ENCODE data around the gene TMEM253. TPM values are rescaled to one million over a fixed set of nuclear protein-coding genes. Genes with fewer than 3 reads are reported as not detected.

TMEM253 gene
- total and polyA plus RNA-seq, 9 of the 15 experiments (the other 6 are each of a cell fraction or from before 2014, with no cell fraction given), result 0.11 to 0.61 (median 0.26) TPM; not detected in 3

- TF ChIP-seq BCLAF1 (IDR thresholded peaks at IDR 0.05; ENCODE audit: borderline replicate concordance in 1 of 2, control insufficient read depth in 1 of 2, low read depth in 2 of 2, low read length in 1 of 2), result peak in 1 of 2 experiments; percentile 97; a peak in 2 of 4 replicates
- TF ChIP-seq GTF2F1 (IDR thresholded peaks at IDR 0.05; ENCODE audit: low read depth, low read length), result no peak
- peak; percentile 99 for TF ChIP-seq TOE1 (IDR thresholded peaks at IDR 0.05; ENCODE audit: borderline replicate concordance)
- no peak for TF ChIP-seq TOE1 (CRISPR knock-in tag; IDR thresholded peaks at IDR 0.05; ENCODE audit: borderline replicate concordance, low read depth)
- TF ChIP-seq CBFA2T3 (IDR thresholded peaks at IDR 0.05), result peak; percentile 77
- TF ChIP-seq ZNF274 (IDR thresholded peaks at IDR 0.05; ENCODE audit: borderline replicate concordance, low read depth, low read length), result no peak
- peak; percentile 90 for TF ChIP-seq RB1 (IDR thresholded peaks at IDR 0.05; ENCODE audit: low read depth)
- TF ChIP-seq HES1 (IDR thresholded peaks at IDR 0.05; ENCODE audit: low read depth), result 0 out of 2 replicates have a peak, but pooled peaks have one; percentile 33
- TF ChIP-seq E2F1 (CRISPR knock-in tag; IDR thresholded peaks at IDR 0.05), result peak; percentile 95
- no peak for TF ChIP-seq MTF1 (CRISPR knock-in tag; IDR thresholded peaks at IDR 0.05; ENCODE audit: borderline replicate concordance)
- TF ChIP-seq POLR2G (IDR thresholded peaks at IDR 0.05; ENCODE audit: low read depth, low read length), result peak; percentile 93
- no peak for TF ChIP-seq PHB2 (IDR thresholded peaks at IDR 0.05; ENCODE audit: low read depth)
- no peak for TF ChIP-seq FOS (IDR thresholded peaks at IDR 0.05; ENCODE audit: extremely low read depth, insufficient read length)
- peak; percentile 77; the same call in 1 of the 2 replicates for TF ChIP-seq E2F3 (CRISPR knock-in tag; IDR thresholded peaks at IDR 0.05)
- peak; percentile 97 for TF ChIP-seq MBD2 (IDR thresholded peaks at IDR 0.05; ENCODE audit: borderline replicate concordance, low read depth)
- TF ChIP-seq CHCHD3 (CRISPR knock-in tag; IDR thresholded peaks at IDR 0.05), result no peak
- TF ChIP-seq MAX (CRISPR knock-in tag; IDR thresholded peaks at IDR 0.05), result peak; percentile 93
- peak; percentile 68 for TF ChIP-seq ZNF316 (IDR thresholded peaks at IDR 0.05)
Measured at GRCh38 chr14:21103710-21104447, 3.0 kb downstream of the TMEM253 start (continued).

All from K562 (cell line).